Progenitor cell of endocrine pancreas (in vitro differentiated cells): ENCODE data around the gene MEGF8. TPM values are rescaled to one million over a fixed set of nuclear protein-coding genes. Genes with fewer than 3 reads are reported as not detected.

ENCODE experiments used
- DNase-seq: peaks from one replicate; pipeline ENCODE4 v3.0.0; 2021; ENCODE audit warnings: low spot score; ENCODE audit not compliant: unreplicated experiment
- H3K27ac Mint-ChIP-seq: 2 replicates; pipeline ENCODE4 v1.8.0; 2021; ENCODE audit warnings: mild to moderate bottlenecking, moderate library complexity, mixed read lengths
- H3K27me3 Mint-ChIP-seq: 2 replicates; pipeline ENCODE4 v1.8.0; 2021; ENCODE audit warnings: mixed read lengths
- H3K36me3 Mint-ChIP-seq: 2 replicates; pipeline ENCODE4 v1.8.0; 2022; ENCODE audit warnings: mixed read lengths; ENCODE audit not compliant: insufficient read depth
- H3K4me1 Mint-ChIP-seq: 2 replicates; pipeline ENCODE4 v1.8.0; 2021; ENCODE audit warnings: low read depth, mixed read lengths
- H3K4me3 Mint-ChIP-seq: 2 replicates; pipeline ENCODE4 v1.8.0; 2021; ENCODE audit warnings: low read depth, mild to moderate bottlenecking, moderate library complexity, mixed read lengths
- H3K9me3 Mint-ChIP-seq: 2 replicates; pipeline ENCODE4 v1.8.0; 2021; ENCODE audit warnings: low read depth, mixed read lengths
- total RNA-seq: library from RNA; stranded (reverse); gene quantifications from 2 replicates; pipeline ENCODE4 v1.2.1, GENCODE V29; 2021
- TF ChIP-seq, protein P1 (sequence below): fragments of 200-600 bp; sonication (generic); IDR thresholded peaks from one replicate; pipeline ENCODE4 v1.5.0; 2021; ENCODE audit warnings: antibody characterized with exemption, mild to moderate bottlenecking; ENCODE audit not compliant: unreplicated experiment

The MEGF8 gene
- total RNA-seq, 1 donor from 2014 or later, result 61.7 TPM

- Mint-ChIP-seq H3K36me3 (no peaks in the 10 kb centered on the region), H3K4me1 (peaks cover 39% of the 10 kb centered on the region), H3K27me3 (no peaks in the 10 kb centered on the region), H3K27ac (peak overlapping the region; percentile 92), H3K4me3 (no peak overlapping the region), H3K9me3 (no peaks in the 10 kb centered on the region)
- DNase-seq, result no peak
- TF ChIP-seq, protein P1, sequence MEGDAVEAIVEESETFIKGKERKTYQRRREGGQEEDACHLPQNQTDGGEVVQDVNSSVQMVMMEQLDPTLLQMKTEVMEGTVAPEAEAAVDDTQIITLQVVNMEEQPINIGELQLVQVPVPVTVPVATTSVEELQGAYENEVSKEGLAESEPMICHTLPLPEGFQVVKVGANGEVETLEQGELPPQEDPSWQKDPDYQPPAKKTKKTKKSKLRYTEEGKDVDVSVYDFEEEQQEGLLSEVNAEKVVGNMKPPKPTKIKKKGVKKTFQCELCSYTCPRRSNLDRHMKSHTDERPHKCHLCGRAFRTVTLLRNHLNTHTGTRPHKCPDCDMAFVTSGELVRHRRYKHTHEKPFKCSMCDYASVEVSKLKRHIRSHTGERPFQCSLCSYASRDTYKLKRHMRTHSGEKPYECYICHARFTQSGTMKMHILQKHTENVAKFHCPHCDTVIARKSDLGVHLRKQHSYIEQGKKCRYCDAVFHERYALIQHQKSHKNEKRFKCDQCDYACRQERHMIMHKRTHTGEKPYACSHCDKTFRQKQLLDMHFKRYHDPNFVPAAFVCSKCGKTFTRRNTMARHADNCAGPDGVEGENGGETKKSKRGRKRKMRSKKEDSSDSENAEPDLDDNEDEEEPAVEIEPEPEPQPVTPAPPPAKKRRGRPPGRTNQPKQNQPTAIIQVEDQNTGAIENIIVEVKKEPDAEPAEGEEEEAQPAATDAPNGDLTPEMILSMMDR, result peak; percentile 9
Observed at GRCh38 chr19:42281146-42281826, 44.1 kb upstream of the MEGF8 start.

DNA sequence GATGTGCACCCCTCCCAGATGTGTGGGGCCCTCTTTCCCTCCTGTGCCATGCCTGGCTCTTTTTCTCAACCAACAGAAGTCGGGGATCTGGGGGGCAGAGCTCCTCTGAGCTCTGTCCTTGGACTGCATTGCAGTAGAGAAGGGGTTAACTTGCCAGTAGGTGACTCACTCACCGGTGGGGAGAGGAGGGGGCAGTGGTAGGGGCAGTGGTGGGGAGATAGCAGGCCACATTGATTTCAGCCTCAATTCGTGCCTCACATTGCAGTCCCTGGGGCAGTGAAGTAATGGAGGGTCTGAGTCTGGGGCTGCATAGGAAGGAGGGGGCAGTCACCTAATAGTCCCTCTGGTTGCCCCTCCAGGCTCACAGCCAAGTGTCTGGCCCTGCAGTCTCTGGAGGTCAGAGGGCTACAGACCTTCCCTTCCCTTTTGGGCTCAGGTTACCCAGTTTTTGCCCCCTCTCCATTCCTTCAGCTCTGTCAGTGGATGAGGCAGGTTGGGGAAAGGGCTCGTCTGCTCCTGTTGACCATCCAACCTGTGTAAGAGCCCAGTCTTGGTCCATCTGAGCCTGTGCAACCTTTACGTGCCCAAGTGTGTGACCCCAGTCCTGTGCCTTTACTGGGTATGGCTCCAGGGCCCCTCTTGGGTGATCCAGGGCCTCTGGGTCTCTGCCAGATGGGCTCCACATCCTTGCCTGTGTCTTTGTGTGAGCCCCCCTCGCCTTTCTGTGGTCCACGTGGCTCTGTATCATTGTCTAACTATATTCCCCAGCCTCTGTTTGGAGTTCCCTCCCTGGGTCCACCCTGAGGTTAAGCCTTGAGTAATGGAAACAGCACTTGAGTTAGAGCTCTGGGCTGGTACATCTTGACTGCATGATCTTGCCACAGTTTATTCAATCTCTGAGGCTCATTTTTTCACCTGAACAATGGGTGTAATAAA lies 43.3 kb upstream of the MEGF8 start:
- Mint-ChIP-seq H3K4me3 (no peak overlapping the region), H3K9me3 (no peaks in the 10 kb centered on the region), H3K4me1 (peaks cover 39% of the 10 kb centered on the region), H3K36me3 (no peaks in the 10 kb centered on the region), H3K27me3 (no peaks in the 10 kb centered on the region), H3K27ac (peak overlapping the region; percentile 92)
- TF ChIP-seq, protein P1, result no peak
- no peak for DNase-seq

DNA sequence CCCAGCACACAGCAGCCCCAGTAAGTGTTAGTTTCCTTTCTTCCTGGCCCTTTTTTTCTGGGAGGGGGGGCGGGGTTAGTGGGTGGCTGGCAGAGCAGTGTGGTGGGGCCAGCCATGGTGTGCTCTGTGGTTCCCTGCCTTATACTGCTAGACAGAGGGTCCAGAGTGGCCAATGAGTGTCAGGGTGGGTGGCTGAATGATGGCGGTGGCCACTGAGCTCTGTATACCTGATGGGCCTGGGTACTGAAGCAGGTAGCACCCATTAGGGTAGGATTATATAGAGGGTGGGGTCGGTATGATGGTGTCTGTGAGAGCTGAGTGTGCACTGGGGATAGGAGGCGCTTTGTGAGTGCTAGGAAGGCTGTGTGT lies 42.6 kb upstream of the MEGF8 start:
- H3K9me3 Mint-ChIP-seq, result no peaks in the 10 kb centered on the region
- TF ChIP-seq, protein P1, result no peak
- no peak for DNase-seq
- no peaks in the 10 kb centered on the region for H3K27me3 Mint-ChIP-seq
- no peaks in the 10 kb centered on the region for H3K36me3 Mint-ChIP-seq
- H3K27ac Mint-ChIP-seq, result no peak overlapping the region
- peaks cover 39% of the 10 kb centered on the region for H3K4me1 Mint-ChIP-seq
- no peak overlapping the region for H3K4me3 Mint-ChIP-seq

DNA sequence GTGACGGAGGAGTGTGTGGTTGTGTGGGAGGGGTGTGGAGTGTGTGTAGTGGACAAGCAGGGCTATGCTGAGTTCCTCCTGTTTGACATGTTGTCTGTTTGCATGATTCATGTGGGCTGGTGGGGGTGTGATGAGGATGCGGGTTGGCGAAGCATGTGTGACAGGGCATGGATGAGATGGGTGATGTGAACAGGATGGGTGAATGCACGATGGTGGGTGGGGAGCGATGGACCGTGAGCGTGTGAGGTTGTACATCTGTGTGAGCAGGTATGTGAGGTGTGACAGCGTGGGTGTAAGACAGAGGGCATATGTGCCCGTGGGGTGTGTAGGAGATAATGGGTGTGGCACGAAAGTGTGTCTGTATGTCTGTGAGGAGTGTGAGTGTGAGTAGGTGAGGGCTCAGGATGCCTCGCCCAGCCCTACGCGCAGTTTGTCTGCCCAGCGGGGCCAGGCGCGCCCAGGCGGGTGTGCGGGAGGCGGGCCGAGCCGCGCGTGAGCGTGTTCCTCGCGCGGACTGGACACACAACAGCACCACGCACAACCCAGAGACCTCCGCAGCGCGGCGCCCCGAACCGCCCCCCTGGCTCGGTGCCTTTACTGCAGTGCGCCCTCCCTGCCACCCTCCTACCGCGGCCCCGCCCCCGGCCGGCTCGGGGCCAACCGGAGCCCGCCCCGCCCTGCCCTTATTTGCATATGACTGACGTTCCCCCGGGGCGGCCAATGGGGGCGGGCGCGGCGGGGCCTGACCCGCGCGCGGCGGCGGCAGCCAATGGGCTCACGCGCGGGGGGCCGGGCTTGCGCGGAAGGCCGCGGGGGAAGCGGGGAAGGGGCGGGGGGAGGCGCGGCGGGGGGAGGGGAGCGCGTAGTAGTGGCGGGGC lies 42.0 kb upstream of the MEGF8 start:
- Mint-ChIP-seq H3K9me3 (no peaks in the 10 kb centered on the region), H3K4me3 (no peak overlapping the region), H3K27me3 (no peaks in the 10 kb centered on the region), H3K4me1 (peaks cover 38% of the 10 kb centered on the region), H3K36me3 (peaks cover under 1% of the 10 kb centered on the region), H3K27ac (no peak overlapping the region)
- TF ChIP-seq, protein P1, result no peak
- peak; percentile 94 for DNase-seq

DNA sequence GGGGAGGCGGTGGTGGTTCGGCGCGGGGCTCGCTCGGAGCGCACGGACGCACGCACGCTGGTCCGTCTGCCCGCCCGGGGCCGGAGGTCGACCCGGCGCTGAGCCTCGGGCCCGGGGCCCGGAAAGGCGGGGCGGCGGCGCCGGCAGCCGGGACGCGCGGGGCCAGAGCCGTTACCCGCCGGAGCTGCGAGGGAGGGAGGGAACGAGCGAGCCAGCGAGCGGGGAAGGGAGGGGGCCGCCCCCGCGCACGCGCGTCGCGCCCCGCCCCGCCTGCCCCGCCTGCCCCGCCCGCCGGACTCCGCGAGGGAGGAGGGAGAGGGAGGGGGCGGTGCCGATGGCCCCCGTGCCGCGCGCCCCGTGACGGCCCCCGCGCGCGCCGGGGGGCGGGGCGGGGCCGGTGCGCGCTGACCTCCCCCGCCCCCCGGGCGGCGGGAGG lies 41.4 kb upstream of the MEGF8 start:
- H3K27ac Mint-ChIP-seq, result no peak overlapping the region
- H3K4me3 Mint-ChIP-seq, result no peak overlapping the region
- TF ChIP-seq, protein P1, result no peak
- no peaks in the 10 kb centered on the region for H3K27me3 Mint-ChIP-seq
- peak; percentile 63 for DNase-seq
- H3K36me3 Mint-ChIP-seq, result peaks cover 1% of the 10 kb centered on the region
- no peaks in the 10 kb centered on the region for H3K9me3 Mint-ChIP-seq
- H3K4me1 Mint-ChIP-seq, result peaks cover 33% of the 10 kb centered on the region
